Peyer's patch (tissue), 4 donors: Measurements from ENCODE around the gene SPEM2.

ENCODE experiments used
- POLR2A ChIP-seq, 2 donors: fragments of 450-650 bp; IDR thresholded peaks; one replicate each; pipeline ENCODE4 v1.5.1; 2017; ENCODE audit warnings: antibody characterized with exemption in 2 of 2, mild to moderate bottlenecking in 2 of 2, moderate library complexity in 2 of 2
- TF ChIP-seq, protein P1 (sequence below), 6 experiments: fragments of 450-650 bp in 4 of 6; fragments of 200-600 bp in 2 of 6; sonication (generic) in 1 of 6; IDR thresholded peaks; one replicate each; pipeline ENCODE4 v1.5.1; 2017 to 2019; ENCODE audit warnings: antibody characterized with exemption in 6 of 6, mild to moderate bottlenecking in 3 of 6, moderate library complexity in 1 of 6

DNA sequence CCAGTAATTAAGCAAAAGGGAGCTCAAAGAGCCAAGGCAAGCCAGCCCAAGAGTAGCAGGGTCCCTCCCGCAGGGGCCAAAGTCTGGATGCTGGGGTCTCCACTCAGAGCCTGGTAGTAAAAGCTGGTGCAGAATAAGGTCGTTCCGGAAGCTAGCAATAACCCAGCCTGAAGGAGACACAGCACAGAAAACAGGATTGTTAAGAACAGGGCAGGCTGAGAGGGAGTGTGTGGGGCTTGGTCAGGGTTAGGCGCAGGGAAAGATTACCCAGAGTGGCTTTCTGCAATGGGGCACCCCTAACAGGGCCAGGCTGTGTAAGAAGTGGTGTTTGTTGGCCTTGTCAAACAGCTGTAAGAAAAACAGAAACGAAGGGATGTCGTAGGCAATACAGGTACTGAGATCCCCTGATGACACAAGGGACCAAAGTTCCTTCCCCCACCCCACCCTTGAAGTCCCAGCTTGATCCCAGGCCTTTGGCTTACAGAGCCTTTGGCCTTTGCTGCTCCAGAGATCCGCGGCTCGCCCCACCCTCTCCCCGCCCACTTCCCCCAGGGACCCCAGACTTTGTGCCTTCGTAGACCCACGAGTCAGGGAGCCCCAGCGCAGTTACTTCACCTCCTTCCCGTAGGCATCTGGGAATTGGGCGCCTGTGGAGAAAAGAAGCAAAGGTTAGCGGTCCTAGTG is 22.2 kb upstream of the SPEM2 start:
- TF ChIP-seq, protein P1, sequence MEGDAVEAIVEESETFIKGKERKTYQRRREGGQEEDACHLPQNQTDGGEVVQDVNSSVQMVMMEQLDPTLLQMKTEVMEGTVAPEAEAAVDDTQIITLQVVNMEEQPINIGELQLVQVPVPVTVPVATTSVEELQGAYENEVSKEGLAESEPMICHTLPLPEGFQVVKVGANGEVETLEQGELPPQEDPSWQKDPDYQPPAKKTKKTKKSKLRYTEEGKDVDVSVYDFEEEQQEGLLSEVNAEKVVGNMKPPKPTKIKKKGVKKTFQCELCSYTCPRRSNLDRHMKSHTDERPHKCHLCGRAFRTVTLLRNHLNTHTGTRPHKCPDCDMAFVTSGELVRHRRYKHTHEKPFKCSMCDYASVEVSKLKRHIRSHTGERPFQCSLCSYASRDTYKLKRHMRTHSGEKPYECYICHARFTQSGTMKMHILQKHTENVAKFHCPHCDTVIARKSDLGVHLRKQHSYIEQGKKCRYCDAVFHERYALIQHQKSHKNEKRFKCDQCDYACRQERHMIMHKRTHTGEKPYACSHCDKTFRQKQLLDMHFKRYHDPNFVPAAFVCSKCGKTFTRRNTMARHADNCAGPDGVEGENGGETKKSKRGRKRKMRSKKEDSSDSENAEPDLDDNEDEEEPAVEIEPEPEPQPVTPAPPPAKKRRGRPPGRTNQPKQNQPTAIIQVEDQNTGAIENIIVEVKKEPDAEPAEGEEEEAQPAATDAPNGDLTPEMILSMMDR (IDR thresholded peaks at IDR 0.05) = no peak
- TF ChIP-seq POLR2A (IDR thresholded peaks at IDR 0.05) = peak; percentile 34 to 65
